A549 (cell line): ENCODE data around the gene ELFN1.

ENCODE experiments used
- CBX8 ChIP-seq: fragments of 200-600 bp; sonication (generic); IDR thresholded peaks from 2 replicates; pipeline ENCODE4 v1.6.1; 2016
- HDAC2 ChIP-seq: fragments of 200-600 bp; sonication (generic); IDR thresholded peaks from 2 replicates; pipeline ENCODE4 v1.6.1; 2016
- HOXB5 ChIP-seq: fragments of 250-450 bp; sonication (Bioruptor Pico); IDR thresholded peaks from 2 replicates; pipeline ENCODE4 v1.5.0; 2020; ENCODE audit warnings: mild to moderate bottlenecking, moderate library complexity
- RFX5 ChIP-seq: fragments of 450-650 bp; IDR thresholded peaks from 2 replicates; pipeline ENCODE4 v1.7.1; 2014; ENCODE audit warnings: antibody characterized with exemption, mild to moderate bottlenecking, moderate library complexity
- TF ChIP-seq, protein P1 (sequence below): fragments of 450-650 bp; IDR thresholded peaks from 2 replicates; pipeline ENCODE4 v1.6.1; 2014; ENCODE audit warnings: antibody characterized with exemption
- TF ChIP-seq, protein P2 (sequence below): fragments of >200 bp; sonication (Bioruptor Twin); formaldehyde crosslinking; IDR thresholded peaks from 3 replicates; pipeline ENCODE4 v1.5.1; 2016

DNA sequence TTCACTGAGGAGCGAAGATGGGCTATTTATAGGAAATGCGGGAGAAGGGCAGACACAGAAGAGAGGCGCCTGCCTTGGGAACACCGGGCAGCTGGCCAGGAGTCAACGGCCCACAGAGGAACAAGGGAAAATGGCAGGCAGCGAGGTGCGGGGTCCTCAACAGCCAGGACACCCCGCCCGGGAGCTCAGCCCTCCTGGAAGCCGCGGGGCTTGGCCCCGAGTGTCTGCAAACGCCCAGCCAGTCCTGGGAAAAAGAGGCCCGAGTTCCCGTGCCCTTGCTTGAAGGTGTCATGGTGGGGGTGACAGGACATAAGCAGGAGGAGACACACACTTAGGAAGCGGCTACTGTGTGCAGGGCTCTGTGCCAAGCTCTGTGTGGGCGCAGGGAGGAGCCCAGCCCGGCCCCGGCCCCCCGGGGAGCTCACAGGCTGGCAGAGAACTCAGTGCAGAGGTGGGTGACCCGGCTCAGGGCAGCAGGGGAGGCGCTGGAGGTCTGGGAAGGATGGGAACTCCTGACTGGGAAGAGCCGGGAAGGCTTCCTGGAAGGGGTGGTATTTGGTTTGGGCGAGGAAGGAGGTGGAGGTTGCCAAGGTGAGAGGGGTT lies 79.9 kb downstream of the ELFN1 start:
- no peak for TF ChIP-seq HOXB5
- no peak for TF ChIP-seq RFX5
- no peak for TF ChIP-seq CBX8
- TF ChIP-seq, protein P1, sequence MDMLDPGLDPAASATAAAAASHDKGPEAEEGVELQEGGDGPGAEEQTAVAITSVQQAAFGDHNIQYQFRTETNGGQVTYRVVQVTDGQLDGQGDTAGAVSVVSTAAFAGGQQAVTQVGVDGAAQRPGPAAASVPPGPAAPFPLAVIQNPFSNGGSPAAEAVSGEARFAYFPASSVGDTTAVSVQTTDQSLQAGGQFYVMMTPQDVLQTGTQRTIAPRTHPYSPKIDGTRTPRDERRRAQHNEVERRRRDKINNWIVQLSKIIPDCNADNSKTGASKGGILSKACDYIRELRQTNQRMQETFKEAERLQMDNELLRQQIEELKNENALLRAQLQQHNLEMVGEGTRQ = no peak
- TF ChIP-seq HDAC2 = no peak
- TF ChIP-seq, protein P2, sequence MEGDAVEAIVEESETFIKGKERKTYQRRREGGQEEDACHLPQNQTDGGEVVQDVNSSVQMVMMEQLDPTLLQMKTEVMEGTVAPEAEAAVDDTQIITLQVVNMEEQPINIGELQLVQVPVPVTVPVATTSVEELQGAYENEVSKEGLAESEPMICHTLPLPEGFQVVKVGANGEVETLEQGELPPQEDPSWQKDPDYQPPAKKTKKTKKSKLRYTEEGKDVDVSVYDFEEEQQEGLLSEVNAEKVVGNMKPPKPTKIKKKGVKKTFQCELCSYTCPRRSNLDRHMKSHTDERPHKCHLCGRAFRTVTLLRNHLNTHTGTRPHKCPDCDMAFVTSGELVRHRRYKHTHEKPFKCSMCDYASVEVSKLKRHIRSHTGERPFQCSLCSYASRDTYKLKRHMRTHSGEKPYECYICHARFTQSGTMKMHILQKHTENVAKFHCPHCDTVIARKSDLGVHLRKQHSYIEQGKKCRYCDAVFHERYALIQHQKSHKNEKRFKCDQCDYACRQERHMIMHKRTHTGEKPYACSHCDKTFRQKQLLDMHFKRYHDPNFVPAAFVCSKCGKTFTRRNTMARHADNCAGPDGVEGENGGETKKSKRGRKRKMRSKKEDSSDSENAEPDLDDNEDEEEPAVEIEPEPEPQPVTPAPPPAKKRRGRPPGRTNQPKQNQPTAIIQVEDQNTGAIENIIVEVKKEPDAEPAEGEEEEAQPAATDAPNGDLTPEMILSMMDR = no peak
